Body of pancreas (tissue), 4 donors: Measurements from ENCODE around the gene SPIRE2. TPM values are rescaled to one million over a fixed set of nuclear protein-coding genes. Genes with fewer than 3 reads are reported as not detected.
"Not testable (repeated sequence)": the region's sequence is repeated elsewhere in the genome, so short reads cannot be mapped to it uniquely, and the experiment has no call there.

Experiments used
- ATAC-seq: fragments of 150-250 bp; one replicate; pipeline ENCODE4 v1.9.1; 2016
- DNase-seq, 4 donors: peaks; one replicate each; pipeline ENCODE4 v3.0.0-alpha.2; 2019
- H3K27ac ChIP-seq, 4 donors: fragments of 200-600 bp; sonication (generic); 1 replicate in 3 of 4; 2 replicates in 1 of 4; pipeline versions ENCODE4 v1.5.1 to v1.6.1; 2016 to 2019; ENCODE audit warnings: mild to moderate bottlenecking in 1 of 4, mixed read lengths in 1 of 4, moderate library complexity in 1 of 4
- H3K27me3 ChIP-seq, 2 donors: fragments of 200-600 bp; sonication (generic); one replicate each; pipeline ENCODE4 v1.6.0; 2016; ENCODE audit warnings: mild to moderate bottlenecking in 1 of 2
- H3K36me3 ChIP-seq, 2 donors: fragments of 200-600 bp; sonication (generic); replicated peaks in 1 of 2; 2 replicates each; pipeline ENCODE4 v1.5.1; 2016; ENCODE audit warnings: low read depth in 2 of 2; ENCODE audit not compliant: insufficient read depth in 1 of 2
- H3K4me1 ChIP-seq: fragments of 200-600 bp; sonication (generic); one replicate; pipeline ENCODE4 v1.6.0; 2016
- H3K4me3 ChIP-seq, 2 donors: fragments of 200-600 bp; sonication (generic); 1 replicate in 1 of 2; 2 replicates in 1 of 2; pipeline ENCODE4 v1.5.1; 2016 to 2019
- H3K9me3 ChIP-seq, 3 donors: fragments of 200-600 bp; sonication (generic); 1 replicate in 2 of 3; 2 replicates in 1 of 3; pipeline ENCODE4 v1.5.1; 2016
- CTCF ChIP-seq, 7 experiments: fragments of 450-650 bp in 4 of 7; fragments of 200-600 bp in 3 of 7; sonication (generic) in 3 of 7; IDR thresholded peaks; one replicate each; pipeline ENCODE4 v1.5.1; 2016 to 2019; ENCODE audit warnings: antibody characterized with exemption in 7 of 7
- POLR2A ChIP-seq, 3 donors: fragments of 450-650 bp; IDR thresholded peaks; one replicate each; pipeline ENCODE4 v1.6.1; 2016; ENCODE audit warnings: antibody characterized with exemption in 3 of 3, mild to moderate bottlenecking in 2 of 3
- WGBS, 2 donors: methylation state at CpG; one replicate each; pipeline ENCODE4 v1.1.5; 2017; 5-methylcytosine and 5-hydroxymethylcytosine counted together
- intact Hi-C: fragments of 100-400 bp; cut with DNase I; formaldehyde crosslinking; loops from one replicate; pipeline ENCODE4 v1.15.1; 2023
- total RNA-seq, 2 donors: library from RNA; depleted of rRNA; stranded (reverse); fragments of >200 nt; gene quantifications; one replicate each; pipeline ENCODE4 v1.1.0, GENCODE V29; 2016

Gene SPIRE2
- total RNA-seq, 2 donors from 2014 or later = 7.3 to 7.6 TPM

DNA sequence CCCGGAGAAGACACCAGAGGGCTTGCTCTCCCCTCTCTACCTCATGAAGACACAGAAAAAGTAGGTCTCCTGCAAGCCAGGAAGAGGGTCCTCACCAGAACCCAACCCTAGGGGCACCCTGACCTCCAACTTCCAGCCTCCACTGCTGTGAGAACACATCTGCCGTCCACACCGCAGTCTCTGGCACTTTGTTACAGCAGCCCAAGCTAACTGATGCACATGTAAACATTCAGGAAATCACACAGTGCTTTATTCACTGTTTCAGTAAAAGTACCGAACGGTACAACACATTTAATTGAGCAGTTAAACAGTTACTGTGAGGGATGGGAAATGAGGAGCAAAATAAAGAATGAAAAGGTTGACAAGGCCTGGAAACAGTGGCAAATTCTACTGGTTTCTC is 30.1 kb upstream of the SPIRE2 start:
- no peaks in the 10 kb centered on the region for H3K4me1 ChIP-seq
- TF ChIP-seq CTCF (IDR thresholded peaks at IDR 0.05) (no peak), POLR2A (IDR thresholded peaks at IDR 0.05) (no peak)
- ATAC-seq (no peak), DNase-seq (no peak)
- intact Hi-C loops = no loop called here
- no peaks in the 10 kb centered on the region for H3K27me3 ChIP-seq
- H3K9me3 ChIP-seq = no peaks in the 10 kb centered on the region
- H3K4me3 ChIP-seq = no peak overlapping the region
- WGBS, 2 donors = 94 to 99% methylated on average over 5 of the region's 5 CpGs
- no peaks in the 10 kb centered on the region for H3K36me3 ChIP-seq
- H3K27ac ChIP-seq = no peak overlapping the region

- no peak overlapping the region for H3K4me3 ChIP-seq
- DNase-seq (no peak), ATAC-seq (no peak)
- H3K27me3 ChIP-seq = no peaks in the 10 kb centered on the region
- intact Hi-C loops = no loop called here
- no peak overlapping the region for H3K27ac ChIP-seq
- no peaks in the 10 kb centered on the region for H3K4me1 ChIP-seq
- no peaks in the 10 kb centered on the region for H3K36me3 ChIP-seq
- H3K9me3 ChIP-seq = no peaks in the 10 kb centered on the region
- no peak for TF ChIP-seq POLR2A (IDR thresholded peaks at IDR 0.05)
- WGBS, 2 donors = 90 to 94% methylated on average over 11 to 15 of the region's 15 CpGs
Measured at GRCh38 chr16:89798832-89799370, 29.4 kb upstream of the SPIRE2 start.

DNA sequence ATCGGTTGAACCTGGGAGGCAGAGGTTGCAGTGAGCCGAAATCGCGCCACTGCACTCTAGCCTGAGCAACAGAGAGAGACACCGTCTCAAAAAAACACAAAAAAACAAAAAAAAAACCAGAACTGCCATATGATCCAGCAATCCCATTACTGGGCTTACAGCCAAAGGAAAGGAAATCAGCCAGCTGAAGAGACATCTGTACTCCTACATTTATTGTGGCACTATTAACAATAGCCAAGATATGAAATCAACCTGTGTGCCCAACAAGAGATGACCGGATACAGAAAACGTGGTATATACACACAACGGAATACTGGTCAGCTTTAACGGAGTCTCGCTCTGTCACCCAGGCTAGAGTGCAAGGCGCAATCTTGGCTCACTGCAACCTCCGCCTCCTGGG is 26.5 kb upstream of the SPIRE2 start:
- Histone ChIP-seq H3K4me3 (no peak overlapping the region), H3K36me3 (no peaks in the 10 kb centered on the region), H3K4me1 (no peaks in the 10 kb centered on the region), H3K9me3 (no peaks in the 10 kb centered on the region), H3K27ac (no peak overlapping the region), H3K27me3 (no peaks in the 10 kb centered on the region)
- TF ChIP-seq CTCF (IDR thresholded peaks at IDR 0.05) (no peak), POLR2A (IDR thresholded peaks at IDR 0.05) (no peak)
- WGBS, 2 donors = 87 to 92% methylated on average over 12 of the region's 12 CpGs
- DNase-seq = no peak
- intact Hi-C loops = no loop called here
- no peak for ATAC-seq

DNA sequence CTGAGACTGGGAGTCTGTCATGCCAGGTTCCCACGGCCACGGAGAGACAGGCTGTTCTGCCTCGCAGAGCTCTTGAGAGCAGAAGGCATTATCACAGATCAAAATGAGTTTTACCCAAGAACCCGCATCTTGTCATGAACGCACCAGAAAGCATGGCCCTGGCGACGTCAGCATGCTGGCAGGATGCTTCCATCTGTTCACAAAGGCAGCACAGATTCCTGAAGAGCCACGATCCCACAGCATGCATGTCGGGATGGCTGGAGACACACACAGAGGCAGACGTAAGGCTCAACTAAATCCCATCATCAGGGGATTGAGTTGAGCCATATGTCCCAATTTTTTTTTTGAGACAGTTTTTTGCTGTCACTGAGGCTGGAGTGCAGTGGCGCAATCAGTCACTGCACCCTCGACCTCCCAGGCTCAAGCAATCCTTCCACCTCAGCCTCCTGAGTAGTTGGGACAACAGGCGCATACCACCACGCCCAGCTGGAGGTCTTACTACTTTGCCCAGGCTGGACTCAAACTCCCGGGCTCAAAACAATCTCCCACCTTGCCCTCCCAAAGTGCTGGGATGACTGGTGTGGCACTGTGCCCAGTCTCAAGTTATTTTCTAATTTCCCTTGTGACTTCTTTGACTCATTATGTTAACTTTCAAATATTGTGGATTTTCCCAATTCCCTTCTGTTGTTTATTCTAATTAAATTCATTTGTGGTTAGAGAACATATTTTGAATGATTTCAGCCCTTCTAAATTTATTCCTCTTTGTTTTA is 23.0 kb upstream of the SPIRE2 start:
- no peaks in the 10 kb centered on the region for H3K4me1 ChIP-seq
- intact Hi-C loops = no loop called here
- ATAC-seq = no peak
- no peak for DNase-seq
- no peak overlapping the region for H3K27ac ChIP-seq
- no peaks in the 10 kb centered on the region for H3K36me3 ChIP-seq
- 89% methylated on average over 10 to 15 of the region's 15 CpGs for WGBS, 2 donors
- no peaks in the 10 kb centered on the region for H3K9me3 ChIP-seq
- no peak overlapping the region for H3K4me3 ChIP-seq
- no peaks in the 10 kb centered on the region for H3K27me3 ChIP-seq
- no peak for TF ChIP-seq POLR2A (IDR thresholded peaks at IDR 0.05)
- no peak for TF ChIP-seq CTCF (IDR thresholded peaks at IDR 0.05)

DNA sequence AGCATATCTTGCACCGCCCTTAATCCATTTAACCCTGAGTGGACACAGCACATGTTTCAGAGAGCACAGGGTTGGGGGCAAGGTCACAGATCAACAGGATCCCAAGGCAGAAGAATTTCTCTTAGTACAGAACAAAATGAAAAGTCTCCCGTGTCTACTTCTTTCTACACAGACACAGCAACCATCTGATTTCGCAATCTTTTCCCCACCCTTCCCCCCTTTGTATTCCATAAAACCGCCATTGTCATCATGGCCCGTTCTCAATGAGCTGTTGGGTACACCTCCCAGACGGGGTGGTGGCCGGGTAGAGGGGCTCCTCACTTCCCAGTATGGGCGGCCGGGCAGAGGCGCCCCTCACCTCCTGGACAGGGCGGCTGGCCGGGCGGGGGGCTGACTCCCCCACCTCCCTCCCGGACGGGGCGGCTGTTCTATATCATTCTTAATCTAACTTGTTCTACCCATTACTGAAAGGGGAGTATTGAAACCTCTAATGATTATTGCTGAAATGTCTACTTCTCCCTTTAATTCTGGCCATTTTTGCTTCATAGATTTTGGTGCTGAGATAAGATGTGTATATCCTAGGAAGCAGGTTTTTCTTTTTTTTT is 21.6 kb upstream of the SPIRE2 start:
- H3K4me1 ChIP-seq, ATAC-seq, H3K27ac ChIP-seq, H3K27me3 ChIP-seq, H3K4me3 ChIP-seq, H3K9me3 ChIP-seq, DNase-seq, H3K36me3 ChIP-seq, intact Hi-C loops: not testable (repeated sequence)
- 73 to 86% methylated on average over 15 to 16 of the region's 16 CpGs for WGBS, 2 donors
